D721Med (cell line): ENCODE data around the gene SPRR1B.

Experiments used
- DNase-seq: peaks from one replicate; pipeline ENCODE4 v3.0.0; 2011; ENCODE audit warnings: low spot score; ENCODE audit not compliant: insufficient read length
- FAIRE-seq: peaks from 2 replicates; lab custom pipeline; 2011; peaks lifted over from hg19 to GRCh38; lab: Jason Lieb, UNC
- CTCF ChIP-seq: IDR thresholded peaks from 2 replicates; pipeline ENCODE4 v1.5.1; 2012; ENCODE audit warnings: mild to moderate bottlenecking, control low read depth; ENCODE audit not compliant: insufficient read depth; ENCODE audit errors: missing control alignments

Gene SPRR1B

GRCh38 chr1:153071511-153071910 lies 40.5 kb downstream of the SPRR1B start, which contains the start of gene SPRR2B:
TSS of gene SPRR2B (minus strand) at chr1:153071611. CDS start at chr1:153070839, 772 bp downstream.
- no peak for DNase-seq
- FAIRE-seq = no peak
- TF ChIP-seq CTCF = no peak

- FAIRE-seq (no peak), DNase-seq (no peak)
- no peak for TF ChIP-seq CTCF
Observed at GRCh38 chr1:153072806-153073726, 42.1 kb downstream of the SPRR1B start.

GRCh38 chr1:153081736-153082135 lies 50.7 kb downstream of the SPRR1B start:
- DNase-seq (no peak), FAIRE-seq (no peak)
- TF ChIP-seq CTCF = no peak
